Esophagus (tissue), 2 donors: ENCODE measurements around the gene RC3H1. TPM values are rescaled to one million over a fixed set of nuclear protein-coding genes. Genes with fewer than 3 reads are reported as not detected.
"Not testable (repeated sequence)": the region's sequence is repeated elsewhere in the genome, so short reads cannot be mapped to it uniquely, and the experiment has no call there.

Source experiments
- H3K27ac ChIP-seq, 2 donors: one replicate each; pipeline ENCODE4 v1.5.1; 2013; ENCODE audit warnings: low read depth in 2 of 2, mild to moderate bottlenecking in 2 of 2, inconsistent platforms in 1 of 2, low read length in 1 of 2, moderate library complexity in 1 of 2
- H3K27me3 ChIP-seq, 2 donors: one replicate each; pipeline ENCODE4 v1.6.1; 2013; ENCODE audit warnings: low read length in 2 of 2, control low read depth in 1 of 2, mild to moderate bottlenecking in 1 of 2; ENCODE audit not compliant: insufficient read depth in 2 of 2, control insufficient read depth in 1 of 2
- H3K36me3 ChIP-seq, 2 donors: one replicate each; pipeline ENCODE4 v1.6.1; 2013; ENCODE audit warnings: low read length in 1 of 2; ENCODE audit not compliant: control insufficient read depth in 2 of 2, insufficient read depth in 2 of 2
- H3K4me1 ChIP-seq, 2 donors: one replicate each; pipeline ENCODE4 v1.6.1; 2013; ENCODE audit warnings: low read length in 1 of 2; ENCODE audit not compliant: control insufficient read depth in 2 of 2, insufficient read depth in 2 of 2
- H3K4me3 ChIP-seq, 2 donors: one replicate each; pipeline ENCODE4 v1.5.1; 2013; ENCODE audit warnings: low read length in 2 of 2, mild to moderate bottlenecking in 2 of 2, low read depth in 1 of 2, moderate library complexity in 1 of 2
- H3K9me3 ChIP-seq, 2 donors: one replicate each; pipeline ENCODE4 v1.6.1; 2013; ENCODE audit warnings: mild to moderate bottlenecking in 2 of 2, low read depth in 1 of 2, low read length in 1 of 2, moderate library complexity in 1 of 2; ENCODE audit not compliant: control insufficient read depth in 2 of 2, insufficient read depth in 1 of 2
- WGBS, 2 donors: extraction: QIAGEN DNeasy Blood & Tissue Kit; methylation state at CpG; one replicate each; pipeline ENCODE4 v1.1.7; 2013; 5-methylcytosine and 5-hydroxymethylcytosine counted together
- polyA plus RNA-seq, 2 donors: library from polyadenylated mRNA; stranded (reverse); fragments of 200-250 nt; gene quantifications; one replicate each; pipeline ENCODE4 v1.2.3, GENCODE V29; 2013
- donor health status: healthy with polysubstance abuse.
- donor health status: Bipolar disorder and iron deficiency.

RC3H1 gene
- 1 to 10 TPM; 3.5 to 6.8 TPM for polyA plus RNA-seq

GRCh38 chr1:174022080-174022975 lies at the start of gene RC3H1:
Gene RC3H1, minus strand, starts transcription at chr1:174022357. Its CDS starts 29,372 bp downstream, at chr1:173992985.
- H3K36me3 ChIP-seq = no peaks in the 10 kb centered on the region
- WGBS, 2 donors = 1% methylated on average over 49 to 78 of the region's 78 CpGs
- no peaks in the 10 kb centered on the region for H3K9me3 ChIP-seq
- peak within 1 kb of the TSS; percentile 98 for H3K27ac ChIP-seq
- no peaks in the 10 kb centered on the region for H3K4me1 ChIP-seq
- peak within 1 kb of the TSS; percentile 92 to 93 for H3K4me3 ChIP-seq
- no peaks in the 10 kb centered on the region for H3K27me3 ChIP-seq

GRCh38 chr1:174070614-174071013 lies 48.5 kb upstream of the RC3H1 start:
- H3K36me3 ChIP-seq = no peaks in the 10 kb centered on the region
- H3K27me3 ChIP-seq = no peaks in the 10 kb centered on the region
- no peaks in the 10 kb centered on the region for H3K9me3 ChIP-seq
- H3K4me3 ChIP-seq = no peak overlapping the region
- 94% methylated on average over 1 of the region's 1 CpG for WGBS, 2 donors
- no peaks in the 10 kb centered on the region for H3K4me1 ChIP-seq
- no peak overlapping the region for H3K27ac ChIP-seq

GRCh38 chr1:174068000-174068399 lies 45.8 kb upstream of the RC3H1 start:
- H3K4me3 ChIP-seq = no peak overlapping the region
- H3K27me3 ChIP-seq = no peaks in the 10 kb centered on the region
- H3K27ac ChIP-seq = no peak overlapping the region
- H3K9me3 ChIP-seq = no peaks in the 10 kb centered on the region
- H3K4me1 ChIP-seq = no peaks in the 10 kb centered on the region
- H3K36me3 ChIP-seq = no peaks in the 10 kb centered on the region
- 94 to 98% methylated on average over 1 of the region's 1 CpG for WGBS, 2 donors

- 83 to 85% methylated on average over 4 of the region's 4 CpGs for WGBS, 2 donors
- Histone ChIP-seq H3K36me3 (no peaks in the 10 kb centered on the region), H3K4me1 (no peaks in the 10 kb centered on the region), H3K27ac (no peak overlapping the region), H3K4me3 (no peak overlapping the region), H3K9me3 (no peaks in the 10 kb centered on the region), H3K27me3 (no peaks in the 10 kb centered on the region)
Measured at GRCh38 chr1:174060090-174060489, 37.9 kb upstream of the RC3H1 start.

GRCh38 chr1:174058624-174059023 lies 36.5 kb upstream of the RC3H1 start:
- Histone ChIP-seq H3K4me1 (no peaks in the 10 kb centered on the region), H3K36me3 (no peaks in the 10 kb centered on the region), H3K9me3 (no peaks in the 10 kb centered on the region), H3K27ac (no peak overlapping the region), H3K4me3 (no peak overlapping the region), H3K27me3 (no peaks in the 10 kb centered on the region)
- 89 to 91% methylated on average over 4 of the region's 4 CpGs for WGBS, 2 donors

GRCh38 chr1:174056609-174057008 lies 34.5 kb upstream of the RC3H1 start:
- H3K27me3 ChIP-seq, H3K27ac ChIP-seq, H3K4me1 ChIP-seq, H3K36me3 ChIP-seq, H3K9me3 ChIP-seq, H3K4me3 ChIP-seq: not testable (repeated sequence)
- 95 to 97% methylated on average over 22 to 28 of the region's 28 CpGs for whole genome bisulfite sequencing, 2 donors

- H3K36me3 ChIP-seq, H3K4me1 ChIP-seq, H3K9me3 ChIP-seq, H3K27me3 ChIP-seq, H3K27ac ChIP-seq, H3K4me3 ChIP-seq: not testable (repeated sequence)
- WGBS, 2 donors = 94% methylated on average over 5 of the region's 5 CpGs
Measured at GRCh38 chr1:174055797-174056196, 33.6 kb upstream of the RC3H1 start.

- Histone ChIP-seq H3K27ac (no peak overlapping the region), H3K27me3 (no peaks in the 10 kb centered on the region), H3K4me3 (no peak overlapping the region), H3K36me3 (no peaks in the 10 kb centered on the region), H3K9me3 (no peaks in the 10 kb centered on the region), H3K4me1 (no peaks in the 10 kb centered on the region)
Measured at GRCh38 chr1:174053826-174054225, 31.7 kb upstream of the RC3H1 start.

- Histone ChIP-seq H3K4me1 (no peaks in the 10 kb centered on the region), H3K36me3 (no peaks in the 10 kb centered on the region), H3K27ac (no peak overlapping the region), H3K27me3 (no peaks in the 10 kb centered on the region), H3K4me3 (no peak overlapping the region), H3K9me3 (no peaks in the 10 kb centered on the region)
- 66 to 69% methylated on average over 3 of the region's 3 CpGs for WGBS, 2 donors
Measured at GRCh38 chr1:174052621-174053020, 30.5 kb upstream of the RC3H1 start.

GRCh38 chr1:174051956-174052355 lies 29.8 kb upstream of the RC3H1 start:
- 55 to 56% methylated on average over 6 of the region's 6 CpGs for WGBS, 2 donors
- no peaks in the 10 kb centered on the region for H3K36me3 ChIP-seq
- H3K4me1 ChIP-seq = no peaks in the 10 kb centered on the region
- no peaks in the 10 kb centered on the region for H3K9me3 ChIP-seq
- peak overlapping the region in 1 of 2 donors; percentile 3 for H3K27ac ChIP-seq
- no peaks in the 10 kb centered on the region for H3K27me3 ChIP-seq
- H3K4me3 ChIP-seq = no peak overlapping the region
